H9 (cell line): ENCODE data around the gene LDB2. TPM values are rescaled to one million over a fixed set of nuclear protein-coding genes. Genes with fewer than 3 reads are reported as not detected.

ENCODE experiments used
- DNase-seq: peaks from one replicate; pipeline ENCODE4 v3.0.0-alpha.2; 2017
- H2AFZ ChIP-seq: one replicate; pipeline ENCODE4 v1.6.1; 2013; ENCODE audit warnings: mild to moderate bottlenecking, low read length, control low read depth, moderate library complexity
- H2AK5ac ChIP-seq: 2 replicates; pipeline ENCODE4 v1.6.1; 2013; ENCODE audit warnings: low read length, control low read depth, mixed read lengths; ENCODE audit not compliant: insufficient read length
- H2BK120ac ChIP-seq: one replicate; pipeline ENCODE4 v1.6.1; 2013; ENCODE audit warnings: low read depth, mild to moderate bottlenecking, low read length, control low read depth, inconsistent platforms; ENCODE audit not compliant: poor library complexity, severe bottlenecking
- H2BK12ac ChIP-seq: 2 replicates; pipeline ENCODE4 v1.6.1; 2013; ENCODE audit warnings: low read length, control low read depth, mixed read lengths, low read depth; ENCODE audit not compliant: insufficient read length
- H2BK15ac ChIP-seq: 2 replicates; pipeline ENCODE4 v1.6.1; 2013; ENCODE audit warnings: low read depth, low read length, control low read depth
- H2BK20ac ChIP-seq: one replicate; pipeline ENCODE4 v1.6.1; 2013; ENCODE audit warnings: low read depth, mild to moderate bottlenecking, low read length, control low read depth, inconsistent platforms; ENCODE audit not compliant: poor library complexity, severe bottlenecking
- H2BK5ac ChIP-seq: 2 replicates; pipeline ENCODE4 v1.6.1; 2013; ENCODE audit warnings: low read length, control low read depth, mixed read lengths; ENCODE audit not compliant: insufficient read length
- H3K14ac ChIP-seq: 2 replicates; pipeline ENCODE4 v1.6.1; 2013; ENCODE audit warnings: low read length, control low read depth; ENCODE audit not compliant: insufficient read depth
- H3K18ac ChIP-seq: 2 replicates; pipeline ENCODE4 v1.6.1; 2013; ENCODE audit warnings: low read depth, mild to moderate bottlenecking, mixed read lengths, low read length, control low read depth; ENCODE audit not compliant: insufficient read length
- H3K23ac ChIP-seq: 2 replicates; pipeline ENCODE4 v1.6.1; 2013; ENCODE audit warnings: low read length, control low read depth, mixed read lengths, low read depth; ENCODE audit not compliant: insufficient read length
- H3K23me2 ChIP-seq: 2 replicates; pipeline ENCODE4 v1.6.1; 2013; ENCODE audit warnings: low read depth, mild to moderate bottlenecking, mixed read lengths, low read length, control low read depth; ENCODE audit not compliant: insufficient read length, poor library complexity, severe bottlenecking
- H3K27ac ChIP-seq: 2 replicates; pipeline ENCODE4 v1.5.1; 2013; ENCODE audit warnings: low read length, control low read depth, mixed read lengths, low read depth; ENCODE audit not compliant: insufficient read length
- H3K27me3 ChIP-seq: 2 replicates; pipeline ENCODE4 v1.6.1; 2013; ENCODE audit warnings: low read length, control low read depth, inconsistent platforms; ENCODE audit not compliant: insufficient read depth
- H3K4ac ChIP-seq: 2 replicates; pipeline ENCODE4 v1.6.1; 2013; ENCODE audit warnings: low read depth, mild to moderate bottlenecking, control low read depth, inconsistent platforms, low read length, moderate library complexity
- H3K4me1 ChIP-seq: 2 replicates; pipeline ENCODE4 v1.6.1; 2013; ENCODE audit warnings: low read length, control low read depth, inconsistent platforms; ENCODE audit not compliant: insufficient read depth
- H3K4me2 ChIP-seq: 2 replicates; pipeline ENCODE4 v1.6.1; 2013; ENCODE audit warnings: low read length, control low read depth, mixed read lengths; ENCODE audit not compliant: insufficient read length, insufficient read depth
- H3K56ac ChIP-seq: 2 replicates; pipeline ENCODE4 v1.6.1; 2013; ENCODE audit warnings: low read depth, mild to moderate bottlenecking, mixed read lengths, low read length, control low read depth; ENCODE audit not compliant: insufficient read length
- H3K79me1 ChIP-seq: 2 replicates; pipeline ENCODE4 v1.6.1; 2013; ENCODE audit warnings: low read depth, mild to moderate bottlenecking, moderate library complexity, low read length, control low read depth, inconsistent platforms; ENCODE audit not compliant: insufficient read depth, poor library complexity, severe bottlenecking
- H3K79me2 ChIP-seq: 2 replicates; pipeline ENCODE4 v1.6.1; 2013; ENCODE audit warnings: low read length, control low read depth, inconsistent platforms; ENCODE audit not compliant: insufficient read depth
- H3K9ac ChIP-seq: 2 replicates; pipeline ENCODE4 v1.6.1; 2013; ENCODE audit warnings: low read length, control low read depth, mixed read lengths; ENCODE audit not compliant: insufficient read length; ENCODE audit errors: extremely low read depth
- H3K9me3 ChIP-seq: one replicate; pipeline ENCODE4 v1.6.1; 2013; ENCODE audit warnings: low read depth, low read length, inconsistent platforms; ENCODE audit not compliant: control insufficient read depth
- H3T11ph ChIP-seq: one replicate; pipeline ENCODE4 v1.6.1; 2013; ENCODE audit warnings: mild to moderate bottlenecking, low read length, control low read depth, inconsistent platforms
- H4K20me1 ChIP-seq: one replicate; pipeline ENCODE4 v1.6.1; 2013; ENCODE audit not compliant: control insufficient read depth, insufficient read length, insufficient read depth
- H4K5ac ChIP-seq: 2 replicates; pipeline ENCODE4 v1.6.1; 2013; ENCODE audit warnings: low read depth, mild to moderate bottlenecking, mixed read lengths, low read length, control low read depth; ENCODE audit not compliant: insufficient read length
- H4K8ac ChIP-seq: replicated peaks from 2 replicates; pipeline ENCODE4 v1.6.1; 2013; ENCODE audit warnings: low read length, control low read depth, mixed read lengths, low read depth; ENCODE audit not compliant: insufficient read length
- H4K91ac ChIP-seq: 2 replicates; pipeline ENCODE4 v1.6.1; 2013; ENCODE audit warnings: low read depth, mild to moderate bottlenecking, moderate library complexity, mixed read lengths, low read length, control low read depth; ENCODE audit not compliant: insufficient read length
- H3K27ac Mint-ChIP-seq, 3 experiments: 2 replicates in 2 of 3; 3 replicates in 1 of 3; pipeline ENCODE4 v1.8.0; 2020 to 2021; ENCODE audit warnings: mixed read lengths in 3 of 3, mild to moderate bottlenecking in 1 of 3, moderate library complexity in 1 of 3
- H3K27me3 Mint-ChIP-seq: 2 replicates; pipeline ENCODE4 v1.8.0; 2021; ENCODE audit warnings: low read depth, mild to moderate bottlenecking, moderate library complexity, mixed read lengths
- H3K36me3 Mint-ChIP-seq, 3 experiments: 2 replicates in 2 of 3; 3 replicates in 1 of 3; pipeline ENCODE4 v1.8.0; 2020 to 2021; ENCODE audit warnings: low read depth in 3 of 3, mixed read lengths in 3 of 3; ENCODE audit not compliant: insufficient read depth in 1 of 3
- H3K4me1 Mint-ChIP-seq, 2 experiments: 2 replicates each; pipeline ENCODE4 v1.8.0; 2020; ENCODE audit warnings: mixed read lengths in 2 of 2
- H3K4me3 Mint-ChIP-seq, 2 experiments: 2 replicates in 1 of 2; 3 replicates in 1 of 2; pipeline ENCODE4 v1.8.0; 2020 to 2021; ENCODE audit warnings: mild to moderate bottlenecking in 2 of 2, mixed read lengths in 2 of 2, moderate library complexity in 1 of 2
- H3K9me3 Mint-ChIP-seq, 2 experiments: 2 replicates in 1 of 2; 3 replicates in 1 of 2; pipeline ENCODE4 v1.8.0; 2020; ENCODE audit warnings: mild to moderate bottlenecking in 2 of 2, mixed read lengths in 2 of 2, moderate library complexity in 1 of 2
- CTCF ChIP-seq: fragments of 200-600 bp; sonication (generic); conservative IDR thresholded peaks from 3 replicates; pipeline ENCODE4 v1.8.0; 2021; ENCODE audit warnings: antibody characterized with exemption, mild to moderate bottlenecking
- WGBS: extraction: QIAGEN DNeasy Blood & Tissue Kit; methylation state at CpG from one replicate; pipeline ENCODE4 v1.1.7; 2013; ENCODE audit warnings: missing lambda C conversion rate, low lambda C conversion rate, mixed read lengths; ENCODE audit not compliant: insufficient read length; ENCODE audit errors: extremely low coverage; 5-methylcytosine and 5-hydroxymethylcytosine counted together
- total RNA-seq: library from RNA; stranded (reverse); gene quantifications from 2 replicates; pipeline ENCODE4 v1.2.1, GENCODE V29; 2021

LDB2 gene
- total RNA-seq, 1 experiment from 2014 or later = 22.5 TPM

GRCh38 chr4:16684935-16685334 is 213.5 kb downstream of the LDB2 start:
- no peak overlapping the region for H3T11ph ChIP-seq
- H3K56ac ChIP-seq = no peak overlapping the region
- no peak overlapping the region for H3K9ac ChIP-seq
- H3K23me2 ChIP-seq = no peaks in the 10 kb centered on the region
- H3K9me3 ChIP-seq = no peaks in the 10 kb centered on the region
- no peak overlapping the region for H3K14ac ChIP-seq
- H3K4me2 ChIP-seq = no peak overlapping the region
- Mint-ChIP-seq H3K27me3 (no peaks in the 10 kb centered on the region), H3K27ac (peak overlapping the region in 1 of 3 experiments; percentile 15; a peak in 1 of 7 replicates), H3K4me1 (peaks cover 18 to 25% of the 10 kb centered on the region in 2 experiments), H3K9me3 (no peaks in the 10 kb centered on the region), H3K4me3 (no peak overlapping the region), H3K36me3 (no peaks in the 10 kb centered on the region)
- no peak for DNase-seq
- no peak overlapping the region for H2BK15ac ChIP-seq
- no peak overlapping the region for H4K91ac ChIP-seq
- H3K79me1 ChIP-seq = no peaks in the 10 kb centered on the region
- no peaks in the 10 kb centered on the region for H3K27me3 ChIP-seq
- no peak overlapping the region for H2AFZ ChIP-seq
- H2AK5ac ChIP-seq = no peak overlapping the region
- H4K20me1 ChIP-seq = no peaks in the 10 kb centered on the region
- no peak overlapping the region for H3K4ac ChIP-seq
- no peak overlapping the region for H3K27ac ChIP-seq
- no peak overlapping the region for H2BK5ac ChIP-seq
- no peak for TF ChIP-seq CTCF
- no peak overlapping the region for H2BK20ac ChIP-seq
- no peak overlapping the region for H2BK12ac ChIP-seq
- H3K18ac ChIP-seq = no peak overlapping the region
- peaks cover 3% of the 10 kb centered on the region for H3K4me1 ChIP-seq
- H3K79me2 ChIP-seq = no peaks in the 10 kb centered on the region
- no peak overlapping the region for H4K8ac ChIP-seq
- WGBS = no CpG with 5 or more reads among the region's 3 CpGs
- H3K23ac ChIP-seq = no peak overlapping the region
- H2BK120ac ChIP-seq = no peak overlapping the region
- H4K5ac ChIP-seq = no peak overlapping the region
